ENCODE data around the gene CCR6.
"Not testable (repeated sequence)": the region's sequence is repeated elsewhere in the genome, so short reads cannot be mapped to it uniquely, and the experiment has no call there.

CCR6 gene

GRCh38 chr6:167180086-167180485 lies 57.2 kb downstream of the CCR6 start:
- DNase-seq = not testable (repeated sequence)

- not testable (repeated sequence) for DNase-seq
Measured at GRCh38 chr6:167181351-167181750, 58.5 kb downstream of the CCR6 start.

DNA sequence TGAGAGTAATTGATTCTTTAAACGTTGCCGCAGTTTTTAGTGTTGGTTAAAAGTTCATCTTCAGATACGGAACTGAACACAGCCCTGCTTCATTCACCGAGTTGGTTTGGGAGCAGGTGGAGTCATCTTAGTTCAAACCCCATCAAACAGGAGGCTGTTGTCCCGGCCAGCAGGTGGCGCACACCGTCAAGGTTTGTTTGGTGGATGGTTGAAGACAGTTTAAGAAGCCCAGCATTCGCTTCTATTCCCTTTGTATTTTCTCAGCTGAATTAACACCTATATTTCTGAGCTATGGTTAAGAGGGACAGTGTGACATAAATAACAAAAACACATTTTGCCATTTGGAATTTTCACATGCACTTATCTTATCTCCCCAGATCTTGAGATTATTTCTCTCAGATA lies 60.0 kb downstream of the CCR6 start:
- not testable (repeated sequence) for DNase-seq

DNA sequence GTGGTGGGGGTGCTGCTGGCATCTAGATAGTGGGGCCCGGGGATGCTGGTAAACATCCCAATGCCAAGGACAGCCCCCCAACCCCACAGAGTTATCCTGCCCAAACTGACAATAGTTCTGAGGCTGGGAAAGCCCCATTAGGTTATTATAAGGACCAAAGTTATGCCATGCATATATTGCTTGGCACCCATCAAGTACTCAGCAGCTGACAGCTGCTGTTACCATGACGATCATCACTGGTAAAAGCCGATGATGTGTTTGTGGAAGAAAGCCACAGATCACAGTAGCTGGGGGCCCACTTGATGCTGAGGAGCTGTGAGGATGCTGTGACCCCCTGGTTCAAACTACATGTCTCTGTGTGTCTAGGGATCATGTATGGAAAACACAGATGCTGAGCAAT lies 62.2 kb downstream of the CCR6 start:
- DNase-seq = not testable (repeated sequence)

GRCh38 chr6:167187275-167187674 lies 64.4 kb downstream of the CCR6 start:
- DNase-seq = not testable (repeated sequence)
